Hepatocyte (in vitro differentiated cells): Measurements from ENCODE around the gene SLC8A1.

Experiments
- CTCF ChIP-seq: fragments of 200-600 bp; sonication (generic); IDR thresholded peaks from 2 replicates; pipeline ENCODE4 v1.5.1; 2016; ENCODE audit warnings: antibody characterized with exemption, mild to moderate bottlenecking; ENCODE audit not compliant: poor library complexity
- EZH2 ChIP-seq: fragments of 200-600 bp; sonication (generic); IDR thresholded peaks from 2 replicates; pipeline ENCODE4 v1.6.1; 2016; ENCODE audit warnings: antibody characterized with exemption, mild to moderate bottlenecking, borderline replicate concordance

- TF ChIP-seq CTCF (no peak), EZH2 (no peak)
Measured at GRCh38 chr2:40343902-40344301, 108.0 kb downstream of the SLC8A1 start.
